Kidney epithelial cell (primary cell): ENCODE results near the gene FAM162B. TPM values are rescaled to one million over a fixed set of nuclear protein-coding genes. Genes with fewer than 3 reads are reported as not detected.
"Not testable (repeated sequence)": the region's sequence is repeated elsewhere in the genome, so short reads cannot be mapped to it uniquely, and the experiment has no call there.

Source experiments
- DNase-seq: peaks from one replicate; pipeline ENCODE4 v3.0.0-alpha.2; 2010; ENCODE audit warnings: low read depth
- H3K27me3 ChIP-seq: 2 replicates; pipeline ENCODE4 v1.6.0; 2011; ENCODE audit warnings: low read length; ENCODE audit not compliant: control insufficient read depth, insufficient read depth
- H3K36me3 ChIP-seq: 2 replicates; pipeline ENCODE4 v1.5.1; 2011; ENCODE audit warnings: low read length; ENCODE audit not compliant: control insufficient read depth, insufficient read depth
- H3K4me3 ChIP-seq: 2 replicates; pipeline ENCODE4 v1.5.1; 2011; ENCODE audit warnings: low read depth, mild to moderate bottlenecking, control low read depth, low read length
- total RNA-seq: library from RNA; depleted of rRNA; stranded (reverse); fragments of >200 nt; gene quantifications from 2 replicates; pipeline ENCODE4 v1.2.3, GENCODE V29; 2015
- TF ChIP-seq, protein P1 (sequence below): IDR thresholded peaks from 2 replicates; pipeline ENCODE4 v1.5.1; 2011; ENCODE audit warnings: mild to moderate bottlenecking, moderate library complexity, low read length, control low read depth, inconsistent platforms; ENCODE audit not compliant: insufficient read depth, poor library complexity, severe bottlenecking

The FAM162B gene
- total RNA-seq, 1 donor from 2014 or later = 0.25 TPM

DNA sequence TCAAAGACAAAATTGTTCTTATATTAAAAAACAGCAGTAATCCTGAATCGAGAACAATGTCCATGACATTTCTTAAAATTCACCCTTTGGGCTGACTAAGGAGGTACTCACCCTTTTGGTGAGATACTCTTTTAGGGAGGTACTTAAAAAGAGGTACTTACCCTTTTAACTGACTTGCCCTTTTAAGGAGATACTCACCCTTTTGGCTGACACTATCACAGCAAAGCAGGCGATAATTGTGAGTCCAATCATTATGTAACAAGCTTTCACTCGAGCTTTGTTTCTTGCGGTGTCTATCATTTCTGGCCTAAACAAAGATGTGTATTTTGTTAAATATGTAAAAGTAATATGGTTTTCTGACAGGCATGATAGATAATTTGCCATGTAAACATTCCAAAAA, 3.7 kb downstream of the FAM162B start:
- TF ChIP-seq, protein P1, sequence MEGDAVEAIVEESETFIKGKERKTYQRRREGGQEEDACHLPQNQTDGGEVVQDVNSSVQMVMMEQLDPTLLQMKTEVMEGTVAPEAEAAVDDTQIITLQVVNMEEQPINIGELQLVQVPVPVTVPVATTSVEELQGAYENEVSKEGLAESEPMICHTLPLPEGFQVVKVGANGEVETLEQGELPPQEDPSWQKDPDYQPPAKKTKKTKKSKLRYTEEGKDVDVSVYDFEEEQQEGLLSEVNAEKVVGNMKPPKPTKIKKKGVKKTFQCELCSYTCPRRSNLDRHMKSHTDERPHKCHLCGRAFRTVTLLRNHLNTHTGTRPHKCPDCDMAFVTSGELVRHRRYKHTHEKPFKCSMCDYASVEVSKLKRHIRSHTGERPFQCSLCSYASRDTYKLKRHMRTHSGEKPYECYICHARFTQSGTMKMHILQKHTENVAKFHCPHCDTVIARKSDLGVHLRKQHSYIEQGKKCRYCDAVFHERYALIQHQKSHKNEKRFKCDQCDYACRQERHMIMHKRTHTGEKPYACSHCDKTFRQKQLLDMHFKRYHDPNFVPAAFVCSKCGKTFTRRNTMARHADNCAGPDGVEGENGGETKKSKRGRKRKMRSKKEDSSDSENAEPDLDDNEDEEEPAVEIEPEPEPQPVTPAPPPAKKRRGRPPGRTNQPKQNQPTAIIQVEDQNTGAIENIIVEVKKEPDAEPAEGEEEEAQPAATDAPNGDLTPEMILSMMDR = no peak
- no peak for DNase-seq
- Histone ChIP-seq H3K36me3 (no peaks in the 10 kb centered on the region), H3K27me3 (peaks cover 18% of the 10 kb centered on the region), H3K4me3 (no peak overlapping the region)

DNA sequence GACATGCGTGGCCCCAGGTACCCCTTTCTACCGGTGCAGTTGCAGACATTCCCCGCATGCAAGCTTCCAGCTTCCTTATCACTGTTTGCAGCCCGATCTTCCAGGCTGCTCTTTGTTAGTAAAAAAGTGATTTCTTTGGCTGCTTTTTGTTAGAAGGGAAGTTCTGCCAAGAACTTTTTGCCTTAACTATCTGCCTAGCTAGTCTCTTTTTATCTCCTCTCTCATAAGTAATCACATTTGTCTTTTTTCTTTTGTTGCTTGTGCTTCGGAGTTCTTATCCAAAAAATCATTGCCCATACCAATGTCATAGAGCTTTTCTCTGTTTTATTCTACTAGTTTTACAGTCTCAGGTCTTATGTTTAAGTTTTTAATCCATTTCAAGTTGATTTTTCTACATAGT, 20.3 kb downstream of the FAM162B start:
- TF ChIP-seq, protein P1 = no peak
- DNase-seq = no peak
- Histone ChIP-seq H3K27me3 (no peaks in the 10 kb centered on the region), H3K4me3 (no peak overlapping the region), H3K36me3 (no peaks in the 10 kb centered on the region)

DNA sequence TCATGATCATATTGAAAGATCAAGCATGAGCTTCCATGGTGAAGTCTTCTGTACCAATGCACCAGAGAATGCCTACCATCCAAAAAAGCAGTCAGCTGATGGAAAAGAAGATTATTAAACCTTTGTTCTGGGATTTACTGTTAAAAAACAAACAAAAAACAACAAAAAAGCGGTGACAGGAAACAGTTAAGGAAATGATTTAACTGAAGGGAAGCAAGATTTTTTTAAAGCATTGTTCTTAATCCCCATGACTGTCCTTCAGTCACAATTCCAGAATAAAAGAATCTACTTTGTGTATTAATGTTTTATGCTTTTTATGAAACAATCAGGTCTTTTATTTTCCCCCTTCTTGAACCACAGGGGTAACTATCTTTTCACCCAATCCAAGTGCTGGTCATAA, 23.9 kb downstream of the FAM162B start:
- no peaks in the 10 kb centered on the region for H3K27me3 ChIP-seq
- DNase-seq = no peak
- H3K4me3 ChIP-seq = no peak overlapping the region
- no peaks in the 10 kb centered on the region for H3K36me3 ChIP-seq
- TF ChIP-seq, protein P1 = no peak

DNA sequence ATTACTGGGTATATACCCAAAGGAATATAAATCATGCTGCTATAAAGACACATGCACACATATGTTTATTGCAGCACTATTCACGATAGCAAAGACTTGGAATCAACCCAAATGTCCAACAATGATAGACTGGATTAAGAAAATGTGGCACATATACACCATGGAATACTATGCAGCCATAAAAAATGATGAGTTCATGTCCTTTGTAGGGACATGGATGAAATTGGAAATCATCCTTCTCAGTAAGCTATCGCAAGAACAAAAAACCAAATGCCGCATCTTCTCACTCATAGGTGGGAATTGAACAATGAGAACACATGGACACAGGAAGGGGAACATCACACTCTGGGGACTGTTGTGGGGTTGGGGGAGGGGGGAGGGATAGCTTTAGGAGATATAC, 25.0 kb downstream of the FAM162B start:
- H3K36me3 ChIP-seq = not testable (repeated sequence)

DNA sequence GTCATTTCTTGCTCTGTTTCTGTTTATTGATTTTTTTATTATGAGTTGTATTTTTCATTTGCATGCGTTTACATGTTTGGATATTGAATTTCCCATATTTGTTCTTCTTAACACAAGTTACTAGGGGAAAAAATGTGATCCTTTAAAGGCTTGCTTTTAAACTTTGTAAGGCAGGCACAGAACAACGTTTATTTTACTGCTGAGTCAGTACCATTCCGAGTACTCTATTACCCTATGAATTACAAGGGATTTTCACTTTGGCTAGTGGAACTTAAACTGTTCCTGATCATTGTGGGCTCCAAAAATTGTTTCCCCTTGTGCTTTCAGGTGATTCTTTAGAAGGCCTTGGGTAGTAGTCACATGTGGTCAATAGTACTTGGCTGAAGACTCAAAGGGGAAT, 28.5 kb downstream of the FAM162B start:
- Histone ChIP-seq H3K4me3 (no peak overlapping the region), H3K36me3 (no peaks in the 10 kb centered on the region), H3K27me3 (no peaks in the 10 kb centered on the region)
- no peak for DNase-seq
- TF ChIP-seq, protein P1 = no peak

More for the DNA sequence above, 25.0 kb downstream of the FAM162B start:
- not testable (repeated sequence) for DNase-seq, H3K4me3 ChIP-seq, H3K27me3 ChIP-seq

DNA sequence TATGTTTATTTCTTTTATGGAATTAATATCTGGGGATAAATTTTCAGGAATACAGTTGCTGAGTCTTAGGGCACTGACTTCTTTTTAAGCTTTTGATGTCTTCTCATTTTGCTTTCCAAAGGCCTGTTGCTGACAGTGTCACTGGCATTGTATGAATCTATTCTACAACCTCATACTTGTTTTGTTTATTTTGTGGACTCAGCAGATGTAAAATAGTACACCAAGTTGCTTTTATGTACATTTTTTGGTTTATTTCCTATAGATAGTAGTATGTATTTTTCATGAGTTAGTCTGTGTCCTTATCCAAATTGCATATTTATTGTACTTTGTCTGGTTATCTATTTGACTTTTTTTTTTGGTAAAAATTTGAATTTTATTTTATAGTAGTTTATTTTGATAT, 35.0 kb downstream of the FAM162B start:
- H3K36me3 ChIP-seq = no peaks in the 10 kb centered on the region
- no peak for DNase-seq
- TF ChIP-seq, protein P1 = no peak
- H3K27me3 ChIP-seq = no peaks in the 10 kb centered on the region
- H3K4me3 ChIP-seq = no peak overlapping the region
